Choroid plexus epithelial cell (primary cell): ENCODE measurements around the gene ADAD2.
A peak's percentile ranks its signal among the peaks of the same experiment; 100 is the strongest.

Experiments used
- DNase-seq: peaks from one replicate; pipeline ENCODE4 v3.0.0-alpha.2; 2010; ENCODE audit warnings: low read depth
- H3K4me3 ChIP-seq: 2 replicates; pipeline ENCODE4 v1.5.1; 2011; ENCODE audit warnings: low read depth, mild to moderate bottlenecking, control low read depth, low read length, moderate library complexity
- TF ChIP-seq, protein P1 (sequence below): conservative IDR thresholded peaks from 2 replicates; pipeline ENCODE4 v1.5.1; 2011; ENCODE audit warnings: low read depth, mild to moderate bottlenecking, control low read depth, inconsistent platforms, low read length, moderate library complexity

The ADAD2 gene

DNA sequence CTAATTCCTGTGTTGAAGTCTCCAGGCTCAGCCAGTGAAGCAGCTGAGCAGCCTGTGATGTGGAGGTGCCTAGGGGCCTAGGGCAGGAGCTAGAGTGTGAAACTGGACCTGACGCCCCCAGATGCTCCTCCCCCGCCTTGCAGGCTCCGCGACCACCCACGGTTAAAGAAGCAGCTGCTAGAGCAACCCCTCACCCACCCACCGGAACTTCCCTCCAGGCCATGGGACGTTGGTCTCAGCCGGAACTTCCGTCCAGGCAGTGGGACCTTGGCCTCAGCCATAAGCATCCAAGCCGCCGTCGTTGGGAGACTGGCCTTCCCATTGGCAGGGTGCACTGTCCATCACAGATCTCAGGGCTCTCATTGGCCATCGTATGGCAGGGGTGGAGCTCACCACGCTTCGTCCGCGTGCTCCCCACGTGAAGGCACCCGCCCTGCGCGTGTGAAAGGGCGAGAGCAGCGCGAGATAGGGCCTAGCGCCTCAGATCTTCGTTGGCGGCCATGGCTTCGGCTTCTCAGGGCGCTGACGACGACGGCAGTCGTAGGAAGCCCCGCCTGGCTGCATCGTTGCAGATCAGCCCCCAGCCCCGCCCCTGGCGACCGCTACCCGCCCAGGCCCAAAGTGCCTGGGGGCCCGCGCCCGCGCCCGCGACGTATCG is at the start of gene ADAD2:
Gene ADAD2 (plus strand): TSS at position 427 of the 658 bp plus-strand sequence. CDS start 74 bp downstream, at position 501.
- no peak for DNase-seq
- no peak within 1 kb of the TSS for H3K4me3 ChIP-seq
- TF ChIP-seq, protein P1, sequence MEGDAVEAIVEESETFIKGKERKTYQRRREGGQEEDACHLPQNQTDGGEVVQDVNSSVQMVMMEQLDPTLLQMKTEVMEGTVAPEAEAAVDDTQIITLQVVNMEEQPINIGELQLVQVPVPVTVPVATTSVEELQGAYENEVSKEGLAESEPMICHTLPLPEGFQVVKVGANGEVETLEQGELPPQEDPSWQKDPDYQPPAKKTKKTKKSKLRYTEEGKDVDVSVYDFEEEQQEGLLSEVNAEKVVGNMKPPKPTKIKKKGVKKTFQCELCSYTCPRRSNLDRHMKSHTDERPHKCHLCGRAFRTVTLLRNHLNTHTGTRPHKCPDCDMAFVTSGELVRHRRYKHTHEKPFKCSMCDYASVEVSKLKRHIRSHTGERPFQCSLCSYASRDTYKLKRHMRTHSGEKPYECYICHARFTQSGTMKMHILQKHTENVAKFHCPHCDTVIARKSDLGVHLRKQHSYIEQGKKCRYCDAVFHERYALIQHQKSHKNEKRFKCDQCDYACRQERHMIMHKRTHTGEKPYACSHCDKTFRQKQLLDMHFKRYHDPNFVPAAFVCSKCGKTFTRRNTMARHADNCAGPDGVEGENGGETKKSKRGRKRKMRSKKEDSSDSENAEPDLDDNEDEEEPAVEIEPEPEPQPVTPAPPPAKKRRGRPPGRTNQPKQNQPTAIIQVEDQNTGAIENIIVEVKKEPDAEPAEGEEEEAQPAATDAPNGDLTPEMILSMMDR = no peak

DNA sequence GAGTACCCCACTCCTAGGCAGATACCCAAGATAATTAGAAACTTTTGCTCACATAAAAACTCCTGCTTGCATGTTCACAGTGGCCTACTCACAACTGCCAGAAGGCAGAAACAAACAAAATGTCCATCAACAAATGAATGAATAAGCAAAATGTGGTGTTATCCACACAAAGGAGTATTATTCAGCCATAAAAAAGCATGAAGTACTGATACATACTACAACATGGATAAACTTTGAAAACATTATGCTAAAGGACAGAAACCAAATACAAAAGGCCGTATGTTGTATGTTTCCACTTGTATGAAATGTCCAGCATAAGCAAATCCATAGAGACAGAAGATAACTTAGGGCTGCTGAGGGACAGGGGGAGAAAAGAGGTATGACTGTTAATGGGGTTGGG is 47.9 kb upstream of the ADAD2 start:
- TF ChIP-seq, protein P1 = no peak
- H3K4me3 ChIP-seq = no peak overlapping the region
- no peak for DNase-seq

DNA sequence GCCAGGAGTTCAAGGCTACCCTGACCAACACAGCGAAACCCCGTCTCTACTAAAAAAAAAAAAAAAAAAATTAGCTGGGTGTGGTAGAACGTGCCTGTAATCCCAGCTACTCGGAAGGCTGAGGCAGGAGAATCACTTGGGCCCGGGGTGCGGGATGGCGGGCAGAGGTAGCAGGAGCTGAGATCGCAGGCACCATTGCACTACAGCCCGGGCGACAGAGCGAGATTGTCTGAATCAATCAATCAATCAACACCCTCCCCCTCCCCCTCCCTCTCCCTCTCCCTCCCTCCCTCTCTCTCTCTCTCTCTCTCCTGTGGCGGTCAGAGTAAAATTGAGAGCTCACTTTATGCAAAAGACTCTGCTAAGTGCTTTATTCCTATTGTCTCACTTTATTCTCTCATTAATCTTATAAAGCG is 47.2 kb upstream of the ADAD2 start:
- H3K4me3 ChIP-seq = peak overlapping the region; percentile 89
- TF ChIP-seq, protein P1 = no peak
- no peak for DNase-seq

DNA sequence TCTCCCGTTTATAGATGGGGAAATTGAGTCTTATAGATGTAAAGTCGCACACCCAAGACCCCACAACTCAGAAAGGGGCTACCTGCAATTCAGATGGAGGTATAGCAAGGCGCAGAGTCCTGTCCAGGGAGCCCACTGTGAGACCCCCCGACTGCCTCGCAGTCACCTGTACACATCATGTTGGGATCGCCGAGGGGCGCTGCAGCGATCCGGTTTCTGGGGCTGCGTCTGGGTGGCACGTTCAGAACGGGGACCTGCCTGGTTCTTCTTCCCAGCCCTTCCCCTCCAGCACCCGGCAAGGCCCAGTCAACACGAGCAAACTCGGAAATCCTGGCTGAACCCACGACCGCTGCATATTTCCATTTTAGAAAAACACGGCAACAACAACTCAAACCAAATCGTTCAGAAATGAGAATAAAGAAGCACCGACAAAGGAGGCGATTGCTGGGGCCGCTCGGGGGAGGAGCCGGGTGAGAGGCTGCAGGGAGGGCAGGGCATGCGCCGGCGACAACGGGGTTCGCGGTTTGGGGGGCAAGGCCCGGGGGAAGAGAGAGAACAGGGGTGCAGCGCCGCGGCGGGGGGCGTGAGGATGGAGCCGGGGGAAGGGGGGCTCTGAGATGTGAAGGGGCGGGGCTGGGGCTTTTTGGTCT is 46.6 kb upstream of the ADAD2 start:
- peak; percentile 24 for DNase-seq
- H3K4me3 ChIP-seq = peak overlapping the region; percentile 89
- TF ChIP-seq, protein P1 = peak; percentile 35

DNA sequence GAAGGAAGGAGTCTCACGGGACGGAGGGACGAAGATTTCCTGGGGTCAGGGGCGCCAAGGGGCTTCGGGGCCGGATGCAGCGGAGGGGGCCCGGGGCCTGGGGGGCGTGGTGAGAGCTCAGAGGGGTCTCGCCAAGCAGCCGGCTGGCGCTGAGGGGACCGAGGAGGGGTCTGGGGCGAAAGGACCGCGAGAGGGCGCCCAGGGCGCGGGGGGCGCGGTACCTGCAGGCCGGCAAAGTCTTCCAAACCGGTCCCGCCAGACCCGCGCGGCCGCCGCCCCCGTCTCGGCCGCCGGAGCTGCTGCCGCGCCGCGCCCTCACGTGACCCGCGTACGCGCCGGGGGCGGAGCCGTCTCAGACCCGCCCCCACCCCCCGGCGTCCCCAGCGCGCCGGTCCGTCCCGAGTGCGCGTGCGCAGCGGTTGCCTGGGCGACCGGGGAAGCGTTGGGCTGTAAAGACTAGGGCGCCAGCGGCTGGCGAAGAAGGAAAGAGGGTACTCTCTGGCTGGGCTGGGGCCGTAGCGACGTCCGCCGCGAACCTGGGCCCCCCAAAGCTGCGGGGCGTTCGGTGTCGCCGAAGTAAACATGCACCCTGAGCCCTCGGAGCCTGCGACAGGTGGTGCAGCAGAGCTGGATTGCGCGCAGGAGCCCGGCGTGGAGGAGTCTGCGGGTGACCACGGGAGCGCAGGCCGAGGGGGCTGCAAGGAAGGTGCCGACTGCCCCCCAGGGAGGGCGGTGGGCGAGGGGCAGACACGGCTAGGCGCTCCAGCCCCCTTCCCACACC is 45.9 kb upstream of the ADAD2 start, which contains the start of the genes DNAAF1 and HSDL1:
Gene DNAAF1 (plus strand): TSS at position 450 of the 781 bp plus-strand sequence. CDS start 133 bp downstream, at position 583.
Gene HSDL1 (minus strand): TSS at position 319 of the 781 bp plus-strand sequence. CDS start 13,856 bp downstream, outside the sequence.
- peak within 1 kb of the TSS; percentile 89 for H3K4me3 ChIP-seq
- TF ChIP-seq, protein P1 = no peak
- peak; percentile 84 for DNase-seq

DNA sequence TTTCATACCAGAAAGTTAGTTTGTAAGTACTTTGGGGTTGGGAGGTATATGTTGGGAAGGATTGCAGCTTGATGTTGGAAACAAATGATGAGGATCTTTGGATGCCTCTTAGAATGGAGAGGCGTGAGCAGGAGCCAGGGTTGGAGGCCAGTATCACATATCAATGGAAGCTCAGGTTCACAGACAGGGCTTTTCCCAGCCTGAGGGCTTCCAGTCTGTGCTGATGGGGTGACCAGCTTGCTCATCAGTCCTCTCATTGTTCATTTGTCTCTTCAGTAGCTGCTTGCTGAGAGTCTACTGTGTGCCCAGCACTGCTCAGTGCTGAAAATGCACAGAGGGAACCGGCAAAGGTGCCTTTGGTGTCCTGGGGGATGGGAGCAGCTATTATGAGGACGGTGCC is 40.0 kb upstream of the ADAD2 start:
- no peak overlapping the region for H3K4me3 ChIP-seq
- TF ChIP-seq, protein P1 = no peak
- DNase-seq = no peak
